IPS-18a (cell line): Measurements from ENCODE around the gene RASEF.

ENCODE experiments used
- H3K27ac ChIP-seq: one replicate; pipeline ENCODE4 v1.5.1; 2013; ENCODE audit warnings: low read length
- H3K27me3 ChIP-seq: one replicate; pipeline ENCODE4 v1.6.1; 2013; ENCODE audit warnings: mild to moderate bottlenecking, low read length; ENCODE audit not compliant: control insufficient read depth, insufficient read depth
- H3K36me3 ChIP-seq: one replicate; pipeline ENCODE4 v1.6.1; 2013; ENCODE audit warnings: low read depth, low read length; ENCODE audit not compliant: control insufficient read depth
- H3K4me1 ChIP-seq: one replicate; pipeline ENCODE4 v1.6.1; 2013; ENCODE audit warnings: low read depth, low read length; ENCODE audit not compliant: control insufficient read depth
- H3K4me3 ChIP-seq: one replicate; pipeline ENCODE4 v1.5.1; 2013; ENCODE audit warnings: low read length
- H3K9ac ChIP-seq: one replicate; pipeline ENCODE4 v1.6.1; 2013; ENCODE audit warnings: mild to moderate bottlenecking, low read length, moderate library complexity
- H3K9me3 ChIP-seq: one replicate; pipeline ENCODE4 v1.6.1; 2013; ENCODE audit warnings: low read depth, low read length; ENCODE audit not compliant: control insufficient read depth

The RASEF gene

DNA sequence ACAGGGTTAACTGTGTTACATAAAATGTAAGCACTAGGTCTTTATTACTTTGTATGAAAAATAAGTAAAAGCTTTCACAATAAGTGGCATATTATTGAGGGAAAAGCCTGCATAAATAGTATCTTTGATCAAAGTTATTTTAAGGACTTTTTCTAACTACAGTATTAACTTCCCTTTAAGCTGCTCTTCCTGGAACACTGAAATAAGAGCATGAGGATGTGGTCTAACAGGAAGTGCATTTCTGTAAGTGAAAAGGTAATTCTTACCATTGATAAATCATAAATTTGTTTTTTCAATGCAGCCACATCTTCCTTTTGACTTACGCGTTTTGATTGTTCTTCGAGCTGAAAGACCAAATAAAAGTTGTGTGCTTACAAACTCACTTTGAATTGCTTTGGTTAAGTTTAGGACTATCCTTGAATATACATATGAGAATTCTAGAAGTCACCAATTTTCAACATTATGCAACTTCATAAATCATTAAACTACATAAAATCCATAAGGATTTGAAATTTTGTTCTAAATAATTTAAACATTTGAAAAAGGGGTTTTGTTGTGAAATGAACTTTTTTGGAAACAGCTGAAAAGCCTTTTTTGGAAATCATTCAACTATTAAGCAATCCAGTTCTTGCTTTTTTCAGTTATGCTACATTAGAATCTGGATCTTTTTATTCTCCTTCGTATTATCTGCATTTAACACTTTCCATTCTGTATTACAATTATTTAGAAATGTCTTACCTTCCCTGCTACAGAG, 50.6 kb downstream of the RASEF start:
- no peak overlapping the region for H3K9ac ChIP-seq
- H3K9me3 ChIP-seq, result no peaks in the 10 kb centered on the region
- H3K4me3 ChIP-seq, result no peak overlapping the region
- H3K36me3 ChIP-seq, result no peaks in the 10 kb centered on the region
- no peak overlapping the region for H3K27ac ChIP-seq
- H3K4me1 ChIP-seq, result peaks cover 7% of the 10 kb centered on the region
- no peaks in the 10 kb centered on the region for H3K27me3 ChIP-seq

DNA sequence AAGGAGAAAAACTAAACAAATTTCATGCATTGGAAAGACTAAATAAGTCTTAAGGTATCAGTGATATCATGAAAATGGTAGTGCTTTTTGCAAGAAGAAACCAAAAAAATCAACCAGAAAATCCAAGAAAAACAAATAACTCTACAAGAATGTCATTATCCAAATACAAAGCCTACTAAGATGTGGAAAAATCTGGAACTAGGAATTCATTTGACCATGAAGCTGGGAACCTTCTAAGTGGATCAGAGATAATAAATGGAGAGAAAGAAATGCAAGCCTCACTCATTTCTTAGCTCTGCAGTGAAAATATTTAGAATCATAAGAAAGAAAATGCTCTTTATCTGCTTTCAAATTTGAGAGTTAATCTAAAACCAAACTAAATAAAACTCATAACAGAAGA, 51.3 kb downstream of the RASEF start:
- peaks cover 7% of the 10 kb centered on the region for H3K4me1 ChIP-seq
- no peaks in the 10 kb centered on the region for H3K27me3 ChIP-seq
- H3K36me3 ChIP-seq, result no peaks in the 10 kb centered on the region
- no peak overlapping the region for H3K27ac ChIP-seq
- H3K9ac ChIP-seq, result no peak overlapping the region
- H3K4me3 ChIP-seq, result no peak overlapping the region
- H3K9me3 ChIP-seq, result no peaks in the 10 kb centered on the region

DNA sequence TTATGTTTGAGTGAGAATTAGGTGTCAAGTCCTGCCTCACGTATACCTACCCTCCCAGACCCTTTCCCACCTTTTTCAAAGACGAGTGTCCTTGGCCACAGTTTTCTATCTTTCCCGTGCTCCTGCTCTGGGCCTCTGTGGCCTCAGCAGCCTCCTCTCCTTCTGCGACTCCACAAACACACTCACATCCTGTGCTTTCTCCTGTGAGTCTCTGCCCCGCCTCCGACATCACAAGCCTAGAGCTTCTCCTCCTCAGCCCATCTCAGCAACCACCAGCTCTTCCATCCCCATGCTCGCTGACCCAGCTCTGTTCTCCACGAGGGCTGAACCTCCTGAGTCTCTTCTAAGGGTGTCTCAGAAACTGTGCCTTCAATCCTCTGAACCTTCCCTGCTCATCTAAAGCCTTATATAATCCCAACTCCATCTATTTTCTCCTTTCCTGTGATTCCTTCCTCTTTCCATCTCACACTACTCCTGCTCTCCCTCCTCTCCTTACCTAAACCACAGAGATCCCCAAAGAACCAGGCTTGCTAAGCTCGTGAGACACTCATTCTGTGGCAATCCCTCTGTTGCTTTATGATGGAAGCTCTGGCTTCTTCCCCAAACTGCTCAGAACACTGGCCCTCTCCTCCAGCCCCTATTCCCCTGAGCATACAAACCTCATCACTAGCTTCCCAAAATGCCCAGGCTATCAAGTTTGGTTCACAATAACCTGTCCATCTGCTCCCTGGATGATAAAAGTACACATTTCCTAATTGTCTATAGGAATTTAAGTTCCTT, 55.2 kb downstream of the RASEF start:
- Histone ChIP-seq H3K27ac (no peak overlapping the region), H3K9me3 (no peaks in the 10 kb centered on the region), H3K9ac (no peak overlapping the region), H3K4me1 (no peaks in the 10 kb centered on the region), H3K27me3 (no peaks in the 10 kb centered on the region), H3K4me3 (no peak overlapping the region), H3K36me3 (no peaks in the 10 kb centered on the region)

DNA sequence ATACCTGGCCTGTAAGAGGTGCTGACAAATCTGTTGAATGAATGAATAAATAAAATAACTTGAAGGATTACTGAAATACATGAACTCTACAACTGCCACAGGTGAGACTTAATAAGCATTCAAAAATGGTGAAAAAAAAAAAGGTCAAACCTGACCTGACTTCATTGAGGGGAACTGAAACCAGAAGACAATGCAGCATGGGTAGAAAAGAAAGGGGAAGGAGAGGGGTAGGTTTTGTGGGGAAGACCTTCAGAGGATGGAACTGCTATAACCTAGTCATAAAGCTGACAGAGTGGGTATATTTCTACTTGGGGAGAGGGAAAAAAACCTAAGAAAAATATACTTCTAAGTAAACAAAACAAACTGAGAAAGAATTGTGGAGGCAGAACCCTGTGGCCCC, 56.6 kb downstream of the RASEF start:
- Histone ChIP-seq H3K9ac (no peak overlapping the region), H3K36me3 (no peaks in the 10 kb centered on the region), H3K4me1 (no peaks in the 10 kb centered on the region), H3K4me3 (no peak overlapping the region), H3K27me3 (no peaks in the 10 kb centered on the region), H3K27ac (no peak overlapping the region), H3K9me3 (no peaks in the 10 kb centered on the region)

DNA sequence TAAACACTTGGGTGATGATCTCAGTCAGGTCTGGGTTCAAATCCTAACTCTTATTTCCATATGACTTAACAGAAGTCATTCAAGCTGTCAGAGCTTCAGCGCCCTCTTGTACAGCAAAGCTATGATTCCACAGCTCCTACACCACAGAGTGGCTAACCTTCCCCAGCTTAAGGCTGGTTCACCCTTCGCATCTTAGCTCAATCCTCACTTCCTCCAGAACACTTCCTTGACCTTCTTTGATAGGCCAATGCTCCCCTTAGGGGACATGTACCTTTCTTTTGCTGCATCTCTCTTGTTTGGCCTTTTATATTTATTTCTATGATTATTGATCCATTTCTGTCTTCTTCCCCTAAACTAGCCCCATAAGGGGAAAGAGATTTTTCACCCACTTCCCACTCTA, 57.0 kb downstream of the RASEF start:
- no peaks in the 10 kb centered on the region for H3K36me3 ChIP-seq
- no peak overlapping the region for H3K27ac ChIP-seq
- no peaks in the 10 kb centered on the region for H3K27me3 ChIP-seq
- no peaks in the 10 kb centered on the region for H3K9me3 ChIP-seq
- no peak overlapping the region for H3K4me3 ChIP-seq
- no peaks in the 10 kb centered on the region for H3K4me1 ChIP-seq
- H3K9ac ChIP-seq, result no peak overlapping the region

DNA sequence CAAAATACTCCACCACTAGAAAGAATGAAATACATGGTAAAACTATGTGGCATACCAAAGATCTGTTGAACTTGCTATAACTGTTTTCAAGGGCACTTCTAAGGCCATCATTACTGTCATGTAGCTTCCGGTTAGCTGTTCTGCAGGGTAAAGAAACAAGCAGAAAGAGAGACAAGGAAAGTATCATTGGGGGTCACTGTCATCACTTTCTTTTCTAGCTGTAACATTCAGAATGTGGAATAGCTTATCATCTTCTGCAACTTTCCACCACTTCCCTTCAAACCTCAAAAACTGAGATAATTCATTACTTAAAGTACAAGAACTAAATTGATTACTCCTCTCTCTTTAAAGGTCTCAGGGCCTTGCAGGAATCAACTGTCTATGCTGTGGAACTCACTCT, 57.6 kb downstream of the RASEF start:
- Histone ChIP-seq H3K9me3 (no peaks in the 10 kb centered on the region), H3K27ac (no peak overlapping the region), H3K9ac (no peak overlapping the region), H3K27me3 (no peaks in the 10 kb centered on the region), H3K36me3 (no peaks in the 10 kb centered on the region), H3K4me1 (no peaks in the 10 kb centered on the region), H3K4me3 (no peak overlapping the region)

DNA sequence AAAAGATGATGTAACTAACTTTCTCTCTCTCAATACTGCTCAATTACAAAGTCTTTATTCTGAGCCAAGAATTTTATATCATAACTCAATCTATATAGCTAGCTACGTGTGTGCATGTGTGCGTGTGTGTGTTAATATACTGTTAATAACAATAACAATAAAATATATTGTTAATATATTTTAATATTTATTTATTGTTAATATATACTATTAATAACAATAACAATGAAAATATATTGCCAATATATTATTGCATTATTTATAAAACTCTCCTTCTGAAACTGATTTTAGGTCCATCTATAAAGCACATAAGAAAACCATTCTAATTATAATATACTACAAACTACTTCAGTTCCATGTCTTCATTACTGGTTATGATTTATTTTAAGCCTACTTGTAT, 60.6 kb downstream of the RASEF start:
- Histone ChIP-seq H3K27me3 (no peaks in the 10 kb centered on the region), H3K36me3 (no peaks in the 10 kb centered on the region), H3K4me3 (no peak overlapping the region), H3K9me3 (no peaks in the 10 kb centered on the region), H3K4me1 (no peaks in the 10 kb centered on the region), H3K9ac (no peak overlapping the region), H3K27ac (no peak overlapping the region)

DNA sequence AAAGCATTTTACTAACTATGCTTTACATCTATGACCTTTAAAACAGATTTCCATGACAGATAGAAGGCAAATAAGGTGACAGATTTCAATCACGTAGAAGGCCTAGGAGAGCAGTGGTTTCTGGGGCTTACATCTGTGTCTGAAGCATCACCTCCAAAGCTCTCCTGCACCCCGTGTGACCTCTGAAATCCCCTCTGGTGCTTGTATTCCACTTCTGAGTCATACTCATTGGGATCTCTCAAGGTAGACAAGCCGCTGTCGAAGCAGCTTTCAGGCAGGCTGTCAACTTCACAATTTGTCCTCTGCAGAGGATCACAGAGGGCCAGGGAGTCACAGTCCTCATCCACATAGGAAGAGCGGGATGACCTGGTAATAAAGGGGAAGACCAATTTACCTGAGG, 62.2 kb downstream of the RASEF start:
- H3K27ac ChIP-seq, result no peak overlapping the region
- no peak overlapping the region for H3K9ac ChIP-seq
- H3K4me1 ChIP-seq, result no peaks in the 10 kb centered on the region
- H3K36me3 ChIP-seq, result no peaks in the 10 kb centered on the region
- H3K4me3 ChIP-seq, result no peak overlapping the region
- H3K9me3 ChIP-seq, result no peaks in the 10 kb centered on the region
- H3K27me3 ChIP-seq, result no peaks in the 10 kb centered on the region

DNA sequence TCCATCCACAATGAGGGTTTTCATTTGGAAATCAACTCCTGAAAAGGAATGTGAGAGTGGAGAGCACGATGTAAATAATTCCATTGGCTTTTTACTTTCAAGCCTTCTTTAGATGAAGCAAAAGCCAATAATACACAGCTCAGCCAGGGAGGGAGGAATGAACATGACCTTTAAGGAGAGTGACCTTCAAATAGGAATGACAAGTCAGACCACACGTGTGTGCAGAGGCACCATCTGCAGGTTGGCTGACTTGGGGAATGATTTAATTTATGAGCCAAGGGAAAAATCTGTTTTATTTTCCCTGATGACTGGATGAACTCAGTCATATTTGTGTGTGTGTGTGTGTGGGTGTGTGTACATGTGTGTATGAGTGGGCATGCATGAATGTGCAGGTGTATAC, 64.5 kb downstream of the RASEF start:
- Histone ChIP-seq H3K27me3 (no peaks in the 10 kb centered on the region), H3K27ac (no peak overlapping the region), H3K9ac (no peak overlapping the region)

DNA sequence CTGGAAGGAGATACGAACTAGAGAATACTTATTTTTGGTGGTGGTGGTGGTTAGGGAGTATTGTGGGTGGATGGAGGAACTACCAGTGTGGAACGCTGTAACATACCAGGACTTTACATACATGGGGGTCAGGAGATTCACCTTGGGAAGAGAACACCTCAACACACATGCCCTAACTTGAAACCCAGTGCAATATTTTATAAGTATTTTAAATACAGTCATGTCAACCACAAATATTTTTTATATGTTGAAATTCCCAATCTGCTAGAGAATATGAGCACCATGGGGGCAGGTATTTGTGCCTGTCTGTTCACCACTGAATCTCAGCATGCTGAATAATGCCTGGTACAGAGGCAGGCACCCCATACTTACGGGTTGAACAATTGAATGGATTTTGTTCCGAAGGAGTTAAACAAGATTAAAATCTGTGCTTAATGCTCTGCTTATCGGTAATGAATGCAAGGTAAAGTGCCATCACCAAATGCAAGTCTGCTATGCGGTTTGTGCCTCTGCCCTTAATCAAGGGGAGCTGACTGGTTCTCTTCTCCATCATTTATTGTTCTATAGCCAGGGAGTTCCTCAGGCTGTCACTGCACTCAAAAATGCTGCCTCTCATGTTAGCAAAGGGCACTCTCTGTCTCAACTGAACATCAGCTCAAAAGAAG, 65.3 kb downstream of the RASEF start:
- no peaks in the 10 kb centered on the region for H3K36me3 ChIP-seq
- no peak overlapping the region for H3K4me3 ChIP-seq
- no peak overlapping the region for H3K27ac ChIP-seq
- no peaks in the 10 kb centered on the region for H3K27me3 ChIP-seq
- no peaks in the 10 kb centered on the region for H3K9me3 ChIP-seq
- H3K4me1 ChIP-seq, result no peaks in the 10 kb centered on the region
- no peak overlapping the region for H3K9ac ChIP-seq

More for the DNA sequence above, 64.5 kb downstream of the RASEF start:
- no peaks in the 10 kb centered on the region for H3K4me1 ChIP-seq
- no peaks in the 10 kb centered on the region for H3K9me3 ChIP-seq
- no peak overlapping the region for H3K4me3 ChIP-seq
- H3K36me3 ChIP-seq, result no peaks in the 10 kb centered on the region

DNA sequence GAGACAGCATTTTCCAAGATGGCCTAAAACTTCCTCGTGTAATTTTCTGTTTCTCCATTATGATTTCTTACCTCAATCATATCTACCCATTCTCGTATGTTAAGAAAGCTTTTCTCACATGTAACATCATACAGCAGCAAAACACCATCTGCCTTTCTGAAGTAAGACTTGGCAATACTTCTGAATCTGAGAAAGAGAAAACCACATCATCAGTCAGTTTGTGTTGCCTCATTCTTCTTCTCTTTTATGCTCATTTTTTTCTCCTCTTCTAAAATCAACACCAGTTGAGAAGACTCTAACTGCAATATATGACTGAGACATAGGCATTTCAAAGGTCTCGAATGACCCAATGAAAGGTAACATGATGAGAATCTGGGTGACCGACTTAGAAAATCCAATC, 66.0 kb downstream of the RASEF start:
- H3K9ac ChIP-seq, result no peak overlapping the region
- no peak overlapping the region for H3K27ac ChIP-seq
- H3K4me3 ChIP-seq, result no peak overlapping the region
- no peaks in the 10 kb centered on the region for H3K27me3 ChIP-seq
- H3K36me3 ChIP-seq, result no peaks in the 10 kb centered on the region
- H3K4me1 ChIP-seq, result no peaks in the 10 kb centered on the region
- no peaks in the 10 kb centered on the region for H3K9me3 ChIP-seq
